ENCODE data around the gene LRG1.

LRG1 gene

GRCh38 chr19:4510435-4511255, 29.2 kb downstream of the LRG1 start:
- Histone ChIP-seq H4K20me1 (no peaks in the 10 kb centered on the region), H3K27ac (no peak overlapping the region), H3K9ac (no peak overlapping the region), H3K9me3 (no peaks in the 10 kb centered on the region), H3K4me1 (0 out of 2 replicates have a peak, but pooled peaks cover 11% of the 10 kb centered on the region), H3K36me3 (peaks cover 20% of the 10 kb centered on the region), H3K4me3 (no peak overlapping the region), H3K27me3 (no peaks in the 10 kb centered on the region), H3K4me2 (no peak overlapping the region)
- no peak for TF ChIP-seq Cebpa-rat (IDR thresholded peaks at IDR 0.05)

GRCh38 chr19:4508698-4509097, 31.1 kb downstream of the LRG1 start:
- H3K4me3 ChIP-seq: no peak overlapping the region
- H3K27me3 ChIP-seq: no peaks in the 10 kb centered on the region
- TF ChIP-seq Cebpa-rat (IDR thresholded peaks at IDR 0.05): no peak
- peaks cover 11% of the 10 kb centered on the region for H4K20me1 ChIP-seq
- peaks cover 33% of the 10 kb centered on the region for H3K36me3 ChIP-seq
- no peak overlapping the region for H3K27ac ChIP-seq
- peaks cover 25% of the 10 kb centered on the region for H3K4me1 ChIP-seq
- H3K4me2 ChIP-seq: no peak overlapping the region
- H3K9me3 ChIP-seq: no peaks in the 10 kb centered on the region
- no peak overlapping the region for H3K9ac ChIP-seq

- no peak overlapping the region for H3K4me2 ChIP-seq
- peaks cover 34% of the 10 kb centered on the region for H3K4me1 ChIP-seq
- no peak overlapping the region for H3K27ac ChIP-seq
- peaks cover 34% of the 10 kb centered on the region for H3K36me3 ChIP-seq
- no peak for TF ChIP-seq Cebpa-rat (IDR thresholded peaks at IDR 0.05)
- no peak overlapping the region for H3K9ac ChIP-seq
- H4K20me1 ChIP-seq: peaks cover 13% of the 10 kb centered on the region
- no peaks in the 10 kb centered on the region for H3K27me3 ChIP-seq
- H3K9me3 ChIP-seq: no peaks in the 10 kb centered on the region
- no peak overlapping the region for H3K4me3 ChIP-seq
Observed at GRCh38 chr19:4507804-4508203, 32.0 kb downstream of the LRG1 start.

- Histone ChIP-seq H3K4me2 (no peak overlapping the region), H3K4me3 (no peak overlapping the region), H3K4me1 (peaks cover 41% of the 10 kb centered on the region), H3K27me3 (no peaks in the 10 kb centered on the region), H3K9me3 (no peaks in the 10 kb centered on the region), H3K9ac (no peak overlapping the region), H3K36me3 (peaks cover 41% of the 10 kb centered on the region), H3K27ac (no peak overlapping the region), H4K20me1 (peaks cover 13% of the 10 kb centered on the region)
- TF ChIP-seq Cebpa-rat (IDR thresholded peaks at IDR 0.05): no peak
Observed at GRCh38 chr19:4507150-4507452, 32.7 kb downstream of the LRG1 start.

- Histone ChIP-seq H3K27me3 (no peaks in the 10 kb centered on the region), H3K27ac (peak overlapping the region; percentile 18; the same call in 1 of the 2 replicates), H3K4me2 (no peak overlapping the region), H3K4me3 (no peak overlapping the region), H3K4me1 (peaks cover 46% of the 10 kb centered on the region), H3K9me3 (no peaks in the 10 kb centered on the region), H3K9ac (no peak overlapping the region), H3K36me3 (peaks cover 46% of the 10 kb centered on the region), H4K20me1 (peaks cover 13% of the 10 kb centered on the region)
- TF ChIP-seq Cebpa-rat (IDR thresholded peaks at IDR 0.05): no peak
Observed at GRCh38 chr19:4506449-4507149, 33.2 kb downstream of the LRG1 start.

- H3K9me3 ChIP-seq: no peaks in the 10 kb centered on the region
- TF ChIP-seq Cebpa-rat (IDR thresholded peaks at IDR 0.05): no peak
- peak overlapping the region; percentile 81 for H3K27ac ChIP-seq
- H3K4me3 ChIP-seq: no peak overlapping the region
- H3K4me2 ChIP-seq: no peak overlapping the region
- H3K27me3 ChIP-seq: no peaks in the 10 kb centered on the region
- H3K36me3 ChIP-seq: peaks cover 54% of the 10 kb centered on the region
- peaks cover 54% of the 10 kb centered on the region for H3K4me1 ChIP-seq
- H3K9ac ChIP-seq: no peak overlapping the region
- peaks cover 13% of the 10 kb centered on the region for H4K20me1 ChIP-seq
Observed at GRCh38 chr19:4505570-4506448, 34.0 kb downstream of the LRG1 start.

- peaks cover 56% of the 10 kb centered on the region for H3K4me1 ChIP-seq
- peak overlapping the region; percentile 84 for H3K4me2 ChIP-seq
- H3K4me3 ChIP-seq: no peak overlapping the region
- TF ChIP-seq Cebpa-rat (IDR thresholded peaks at IDR 0.05): no peak
- peaks cover 62% of the 10 kb centered on the region for H3K36me3 ChIP-seq
- H3K27ac ChIP-seq: peak overlapping the region; percentile 81
- H3K9ac ChIP-seq: peak overlapping the region; percentile 74; the same call in 1 of the 2 replicates
- H4K20me1 ChIP-seq: peaks cover 13% of the 10 kb centered on the region
- H3K27me3 ChIP-seq: no peaks in the 10 kb centered on the region
- no peaks in the 10 kb centered on the region for H3K9me3 ChIP-seq
Observed at GRCh38 chr19:4504891-4505569, 34.8 kb downstream of the LRG1 start.

GRCh38 chr19:4504297-4504701, 35.5 kb downstream of the LRG1 start:
- peak overlapping the region; percentile 74; the same call in 1 of the 2 replicates for H3K9ac ChIP-seq
- H3K4me2 ChIP-seq: peak overlapping the region; percentile 84
- H3K27ac ChIP-seq: peak overlapping the region; percentile 81
- H3K27me3 ChIP-seq: no peaks in the 10 kb centered on the region
- H4K20me1 ChIP-seq: peaks cover 13% of the 10 kb centered on the region
- peaks cover 56% of the 10 kb centered on the region for H3K4me1 ChIP-seq
- no peaks in the 10 kb centered on the region for H3K9me3 ChIP-seq
- H3K36me3 ChIP-seq: peaks cover 66% of the 10 kb centered on the region
- no peak overlapping the region for H3K4me3 ChIP-seq
- TF ChIP-seq Cebpa-rat (IDR thresholded peaks at IDR 0.05): no peak

GRCh38 chr19:4503825-4504170, 36.0 kb downstream of the LRG1 start:
- peaks cover 69% of the 10 kb centered on the region for H3K36me3 ChIP-seq

More at GRCh38 chr19:4503825-4504170, 36.0 kb downstream of the LRG1 start:
- Histone ChIP-seq H3K27me3 (no peaks in the 10 kb centered on the region), H3K4me2 (peak overlapping the region; percentile 84), H3K4me1 (peaks cover 56% of the 10 kb centered on the region), H3K27ac (peak overlapping the region; percentile 81), H3K9ac (peak overlapping the region; percentile 74), H4K20me1 (peaks cover 13% of the 10 kb centered on the region), H3K4me3 (peak overlapping the region; percentile 52; the same call in 1 of the 2 replicates), H3K9me3 (no peaks in the 10 kb centered on the region)
- no peak for TF ChIP-seq Cebpa-rat (IDR thresholded peaks at IDR 0.05)
